Activated naive CD4-positive, alpha-beta T cell treated with anti-CD3 and anti-CD28 coated beads for 36 hours (primary cell): ENCODE data around the gene IGFBP1. TPM values are rescaled to one million over a fixed set of nuclear protein-coding genes. Genes with fewer than 3 reads are reported as not detected.

Source experiments
- CTCF ChIA-PET: fragments of 350-600 bp; sonication (Branson Sonifier 250); formaldehyde crosslinking; loops from one replicate; lab custom pipeline; 2021; ENCODE audit warnings: antibody characterized with exemption; lab: Charles Lee
- DNase-seq: peaks from one replicate; pipeline ENCODE4 v3.0.0-alpha.2; 2020
- H3K27ac Mint-ChIP-seq: one replicate; pipeline ENCODE4 v1.8.0; 2021; ENCODE audit warnings: mild to moderate bottlenecking, mixed read lengths
- H3K27me3 Mint-ChIP-seq: one replicate; pipeline ENCODE4 v1.8.0; 2021; ENCODE audit warnings: low read depth, mixed read lengths
- H3K36me3 Mint-ChIP-seq: one replicate; pipeline ENCODE4 v1.8.0; 2021; ENCODE audit warnings: low read depth, mixed read lengths
- H3K4me1 Mint-ChIP-seq: one replicate; pipeline ENCODE4 v1.8.0; 2021; ENCODE audit warnings: low read depth, mixed read lengths
- H3K4me3 Mint-ChIP-seq: one replicate; pipeline ENCODE4 v1.8.0; 2021; ENCODE audit warnings: mild to moderate bottlenecking, moderate library complexity, mixed read lengths
- H3K9me3 Mint-ChIP-seq: one replicate; pipeline ENCODE4 v1.8.0; 2021; ENCODE audit warnings: mixed read lengths
- intact Hi-C: fragments of 100-400 bp; cut with micrococcal nuclease; formaldehyde crosslinking; loops from one replicate; pipeline ENCODE4 v1.15.1; 2023
- total RNA-seq, 2 experiments: library from RNA; stranded (reverse); gene quantifications; one replicate each; pipeline ENCODE4 v1.2.3, GENCODE V29; 2021

Gene IGFBP1
- total RNA-seq, 2 experiments from 2014 or later, result not detected

DNA sequence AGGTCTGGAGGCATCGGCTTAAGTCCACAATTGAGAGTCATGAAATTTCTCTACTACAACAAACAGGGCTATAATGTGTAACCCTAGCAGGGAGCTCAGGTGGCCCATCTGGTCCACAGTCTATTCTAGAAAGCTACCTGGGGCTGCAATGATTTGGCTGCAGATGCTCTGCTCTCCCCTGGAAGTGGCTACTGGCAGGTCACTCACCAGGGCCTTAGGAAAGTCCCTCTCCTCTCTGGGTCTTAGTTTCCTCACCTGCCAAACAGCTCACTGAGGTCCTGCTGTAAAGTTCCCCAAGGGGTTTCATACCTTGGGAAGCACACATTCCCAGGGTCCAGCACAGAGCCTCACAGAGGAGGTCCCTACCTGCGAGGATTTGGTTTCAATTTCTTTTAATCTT is 30.3 kb downstream of the IGFBP1 start:
- Mint-ChIP-seq H3K36me3 (no peaks in the 10 kb centered on the region), H3K27ac (no peak overlapping the region), H3K27me3 (peaks cover 50% of the 10 kb centered on the region), H3K4me1 (peaks cover 29% of the 10 kb centered on the region), H3K9me3 (no peaks in the 10 kb centered on the region), H3K4me3 (no peak overlapping the region)
- intact Hi-C loops, result loop anchor here (2.0 to 5.0 kb wide), 2 partner anchors 1336 to 1899 kb away; no protein-coding TSS in a partner anchor
- DNase-seq, result no peak
- CTCF ChIA-PET, result interaction anchor here (0.8 to 1.6 kb wide), 11 partner anchors 19 to 1262 kb away, joined by 3 to 6 read pairs (median 4); no protein-coding TSS in a partner anchor

DNA sequence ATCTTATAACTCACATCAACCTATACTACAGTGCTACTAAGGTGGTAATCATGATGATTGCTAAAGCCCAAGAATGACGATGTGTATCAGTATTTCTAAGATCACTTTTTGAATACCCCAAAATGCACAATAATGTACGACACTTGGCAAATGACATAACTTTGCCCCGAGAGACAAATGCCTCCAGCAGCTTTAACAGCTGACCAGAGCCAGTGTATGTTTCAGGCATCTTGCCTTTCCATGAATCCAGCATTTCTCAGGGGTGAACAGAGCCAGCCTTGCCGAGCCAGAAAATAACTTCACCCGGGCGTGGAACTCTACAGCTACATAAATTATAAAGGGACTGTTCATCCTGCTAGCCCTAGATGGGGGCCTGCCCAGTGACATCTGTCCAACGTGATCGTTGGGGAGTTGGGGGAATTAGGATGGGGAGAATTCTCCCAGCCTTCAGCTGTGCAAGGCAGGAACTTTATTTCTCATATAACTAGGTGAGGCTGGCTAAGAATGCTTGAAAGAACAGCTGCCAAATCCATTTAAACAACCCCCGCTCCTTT is 31.0 kb downstream of the IGFBP1 start:
- DNase-seq, result no peak
- Mint-ChIP-seq H3K4me3 (no peak overlapping the region), H3K4me1 (peaks cover 29% of the 10 kb centered on the region), H3K9me3 (no peaks in the 10 kb centered on the region), H3K36me3 (no peaks in the 10 kb centered on the region), H3K27me3 (peaks cover 50% of the 10 kb centered on the region), H3K27ac (no peak overlapping the region)
- intact Hi-C loops, result loop anchor here (2.0 to 5.0 kb wide), 2 partner anchors 1335 to 1898 kb away; no protein-coding TSS in a partner anchor
- CTCF ChIA-PET, result interaction anchor here (0.6 to 1.5 kb wide), 5 partner anchors 19 to 1261 kb away, joined by 3 to 6 read pairs (median 4); no protein-coding TSS in a partner anchor

DNA sequence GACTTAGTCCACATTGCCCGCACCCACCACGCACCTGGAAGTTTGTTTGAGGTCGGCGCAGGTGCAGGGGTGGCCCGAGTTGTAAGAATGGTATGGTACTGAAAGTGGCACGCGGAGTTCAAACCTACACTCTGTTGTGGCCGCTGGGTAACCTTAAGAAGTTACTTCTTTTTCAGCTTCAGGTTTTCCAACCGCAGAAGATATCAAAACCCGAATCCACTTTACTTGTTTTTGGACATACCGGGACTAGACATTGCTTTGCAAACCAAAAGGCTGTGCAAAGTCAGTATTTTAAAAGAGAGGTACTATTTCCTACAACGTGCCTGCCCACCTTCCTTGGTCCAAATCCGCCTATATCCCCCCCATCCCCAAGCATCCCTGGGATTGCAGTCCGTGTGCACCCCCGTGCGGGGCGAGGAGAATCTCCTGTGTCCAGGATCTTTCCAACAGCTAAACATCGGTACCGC is 31.7 kb downstream of the IGFBP1 start:
- Mint-ChIP-seq H3K36me3 (no peaks in the 10 kb centered on the region), H3K4me3 (peak overlapping the region; percentile 47), H3K4me1 (peaks cover 29% of the 10 kb centered on the region), H3K27ac (no peak overlapping the region), H3K27me3 (peaks cover 50% of the 10 kb centered on the region), H3K9me3 (no peaks in the 10 kb centered on the region)
- no peak for DNase-seq
- intact Hi-C loops, result loop anchor here (2.0 to 5.0 kb wide), 2 partner anchors 1335 to 1897 kb away; no protein-coding TSS in a partner anchor
- CTCF ChIA-PET, result interaction anchor here (0.6 to 1.5 kb wide), 2 partner anchors 369 to 1168 kb away, joined by 5 to 6 read pairs; no protein-coding TSS in a partner anchor

DNA sequence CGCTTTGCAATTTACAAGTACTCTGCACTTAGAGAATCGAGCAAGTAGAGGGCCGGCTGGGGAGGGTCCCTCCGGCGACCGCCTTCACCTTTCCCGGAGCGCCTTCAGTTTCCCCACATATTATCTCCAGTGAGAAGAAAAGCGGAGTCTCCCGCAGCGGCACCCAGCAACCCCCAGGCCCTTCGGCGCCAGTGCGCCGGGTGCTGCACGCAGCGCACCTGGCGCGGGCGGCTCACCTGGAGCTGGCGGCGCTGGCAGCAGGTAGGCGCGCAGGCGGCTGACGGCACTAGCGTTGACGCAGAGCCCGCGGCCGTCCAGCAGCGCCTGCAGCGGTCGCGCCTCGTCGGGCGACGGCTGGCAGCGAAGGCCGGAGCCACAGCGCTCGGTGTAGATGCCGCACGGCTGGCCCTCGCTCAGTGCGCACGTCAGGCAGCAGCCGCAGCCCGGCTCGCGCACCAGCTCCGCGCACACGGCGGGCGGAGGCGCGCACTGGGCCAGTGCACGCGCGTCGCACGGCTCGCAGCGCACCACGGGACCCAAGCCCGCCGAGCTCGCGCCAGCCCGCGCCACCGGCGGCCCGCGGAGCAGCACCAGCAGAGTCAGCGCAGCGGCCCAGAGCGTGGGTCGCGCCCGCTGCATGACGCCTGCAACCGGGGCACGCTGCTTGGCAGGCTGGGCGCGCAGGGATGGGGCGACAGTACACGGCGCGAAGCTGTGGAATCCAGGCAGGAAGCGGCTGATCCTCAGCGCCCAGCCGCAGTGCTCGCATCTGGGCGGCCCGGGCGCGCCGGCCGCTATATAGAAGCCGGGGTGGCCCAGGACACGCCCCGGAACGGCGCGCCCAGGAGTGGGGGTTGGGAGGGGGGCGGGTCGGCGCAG is 32.5 kb downstream of the IGFBP1 start, which contains the start of gene IGFBP3:
Gene IGFBP3 (minus strand): TSS at position 771 of the 879 bp plus-strand sequence. CDS start 132 bp downstream, at position 639.
- Mint-ChIP-seq H3K4me3 (peak within 1 kb of the TSS; percentile 48), H3K27me3 (peaks cover 50% of the 10 kb centered on the region), H3K27ac (no peak within 1 kb of the TSS), H3K4me1 (peaks cover 29% of the 10 kb centered on the region), H3K9me3 (no peaks in the 10 kb centered on the region), H3K36me3 (no peaks in the 10 kb centered on the region)
- DNase-seq, result no peak
- intact Hi-C loops, result no loop called here
- CTCF ChIA-PET, result interaction anchor here (0.9 to 1.7 kb wide), 2 partner anchors 19 to 1261 kb away, joined by 3 to 4 read pairs; no protein-coding TSS in a partner anchor

DNA sequence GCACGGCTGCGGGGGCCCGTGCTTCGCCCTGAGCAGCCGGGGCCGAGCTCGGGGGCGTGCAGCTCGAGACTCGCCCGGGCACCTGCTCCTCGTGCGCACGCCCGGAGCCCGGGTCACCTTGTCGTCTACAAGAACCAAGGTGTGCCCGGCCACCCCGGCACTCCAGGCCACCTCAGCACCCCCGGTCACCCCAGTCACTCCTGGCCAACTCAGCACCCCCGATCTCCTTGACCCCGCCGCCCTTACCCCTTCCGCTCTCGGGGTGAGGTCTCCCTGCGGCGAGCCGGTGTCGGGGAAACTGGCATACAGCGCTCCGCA is 33.1 kb downstream of the IGFBP1 start:
- H3K27ac Mint-ChIP-seq, result no peak overlapping the region
- no peak for DNase-seq
- intact Hi-C loops, result no loop called here
- H3K27me3 Mint-ChIP-seq, result peaks cover 50% of the 10 kb centered on the region
- H3K4me3 Mint-ChIP-seq, result peak overlapping the region; percentile 24
- no peaks in the 10 kb centered on the region for H3K36me3 Mint-ChIP-seq
- H3K9me3 Mint-ChIP-seq, result no peaks in the 10 kb centered on the region
- H3K4me1 Mint-ChIP-seq, result peaks cover 29% of the 10 kb centered on the region
- CTCF ChIA-PET, result interaction anchor here (0.9 to 1.7 kb wide), 2 partner anchors 19 to 1260 kb away, joined by 3 to 4 read pairs; no protein-coding TSS in a partner anchor

DNA sequence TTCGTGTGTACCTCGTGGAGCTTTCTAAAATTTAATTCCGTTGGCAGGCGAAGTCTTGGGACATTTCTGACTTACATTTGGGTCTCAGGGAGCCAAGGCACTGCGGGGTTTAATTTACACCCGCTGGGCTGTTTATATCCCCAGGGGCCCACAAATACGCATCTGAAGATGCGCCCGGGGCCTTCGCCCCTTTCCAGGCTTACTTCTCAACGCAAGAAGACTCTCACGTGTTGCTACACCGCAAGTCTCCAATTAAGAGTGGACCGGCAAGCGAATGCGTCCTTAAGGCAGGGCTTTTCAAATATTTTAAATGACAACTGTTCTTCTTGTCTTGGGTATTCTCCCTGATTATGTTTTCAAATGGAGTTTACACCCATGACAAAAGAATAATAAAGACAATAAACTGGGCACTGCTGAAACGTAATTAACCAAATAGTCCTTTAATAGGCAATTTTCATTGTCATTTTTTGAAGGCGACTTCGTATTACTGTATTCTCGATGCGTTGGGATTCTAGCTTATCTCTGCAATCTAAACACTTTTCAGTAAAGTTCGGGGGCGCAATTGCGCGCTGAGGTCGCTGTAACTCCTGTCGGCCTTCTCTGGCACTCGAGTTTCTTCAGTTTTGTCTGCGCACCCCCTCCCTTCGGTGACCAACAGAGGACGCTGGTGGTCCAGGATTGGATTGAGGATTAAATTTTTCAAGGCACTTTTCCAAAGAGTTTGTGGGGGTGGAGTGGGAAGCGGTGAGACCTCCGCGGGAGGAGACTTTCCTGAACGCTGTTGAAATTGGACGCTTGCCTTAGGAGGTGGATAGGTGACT is 33.6 kb downstream of the IGFBP1 start:
- H3K4me1 Mint-ChIP-seq, result peaks cover 29% of the 10 kb centered on the region
- DNase-seq, result peak; percentile 59
- no peak overlapping the region for H3K27ac Mint-ChIP-seq
- no peaks in the 10 kb centered on the region for H3K36me3 Mint-ChIP-seq
- H3K27me3 Mint-ChIP-seq, result peaks cover 50% of the 10 kb centered on the region
- intact Hi-C loops, result loop anchor here (1.0 to 2.0 kb wide), 2 partner anchors 430 to 1259 kb away; no protein-coding TSS in a partner anchor
- H3K4me3 Mint-ChIP-seq, result peak overlapping the region; percentile 44
- CTCF ChIA-PET, result interaction anchor here (0.7 to 1.9 kb wide), 17 partner anchors 9 to 1259 kb away, joined by 3 to 8 read pairs (median 4); no protein-coding TSS in a partner anchor
- H3K9me3 Mint-ChIP-seq, result no peaks in the 10 kb centered on the region

DNA sequence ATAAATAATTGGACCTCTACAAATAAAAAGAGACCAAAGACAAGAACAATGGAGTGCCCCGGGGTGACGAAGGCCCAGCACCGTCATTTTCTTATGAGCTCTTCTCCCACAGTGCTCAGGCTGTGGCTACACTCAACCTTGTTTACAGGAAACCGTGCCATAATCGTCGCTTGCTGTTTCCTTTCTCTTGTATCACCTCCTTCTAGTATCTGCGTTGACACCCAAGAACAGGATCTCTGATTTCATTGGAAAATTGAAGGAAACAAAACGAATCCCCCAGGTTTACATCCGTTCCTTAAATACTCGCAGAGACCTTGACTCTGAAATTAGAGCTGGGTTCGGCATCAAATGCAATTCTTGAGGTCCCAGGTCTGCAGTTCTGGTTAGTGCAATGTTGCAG is 34.5 kb downstream of the IGFBP1 start:
- H3K4me1 Mint-ChIP-seq, result peaks cover 32% of the 10 kb centered on the region

DNA sequence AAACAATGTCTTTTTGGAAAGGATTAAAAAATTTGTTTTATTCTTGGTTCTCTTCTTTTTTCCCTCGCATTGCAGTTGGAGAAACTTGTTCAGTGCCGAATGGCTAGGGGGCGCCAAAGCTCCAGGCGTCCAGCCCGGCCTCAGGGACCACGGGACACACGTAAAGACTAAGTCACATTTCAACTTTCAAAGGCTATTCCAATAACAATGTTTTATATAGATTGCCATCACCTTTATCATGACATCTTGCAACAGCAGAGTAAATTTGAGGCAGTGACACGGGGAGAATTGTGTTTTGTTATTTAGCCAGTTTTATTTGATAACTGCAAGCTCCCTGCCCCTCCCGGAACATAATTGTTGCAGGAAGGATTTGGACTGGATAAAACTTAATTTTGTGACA is 35.0 kb downstream of the IGFBP1 start:
- H3K4me3 Mint-ChIP-seq, result peak overlapping the region; percentile 44
- H3K9me3 Mint-ChIP-seq, result no peaks in the 10 kb centered on the region
- H3K4me1 Mint-ChIP-seq, result peaks cover 32% of the 10 kb centered on the region
- H3K27ac Mint-ChIP-seq, result no peak overlapping the region
- DNase-seq, result peak; percentile 81
- H3K36me3 Mint-ChIP-seq, result no peaks in the 10 kb centered on the region
- peaks cover 39% of the 10 kb centered on the region for H3K27me3 Mint-ChIP-seq
- intact Hi-C loops, result loop anchor here (1.0 to 2.0 kb wide), 3 partner anchors 55 to 1258 kb away; no protein-coding TSS in a partner anchor
- CTCF ChIA-PET, result interaction anchor here (0.6 to 1.9 kb wide), 17 partner anchors 10 to 1258 kb away, joined by 3 to 8 read pairs (median 4); no protein-coding TSS in a partner anchor

More for the DNA sequence above, 34.5 kb downstream of the IGFBP1 start:
- intact Hi-C loops, result loop anchor here (1.0 to 2.0 kb wide), 4 partner anchors 55 to 1258 kb away; no protein-coding TSS in a partner anchor
- Mint-ChIP-seq H3K4me3 (peak overlapping the region; percentile 44), H3K27me3 (peaks cover 43% of the 10 kb centered on the region), H3K9me3 (no peaks in the 10 kb centered on the region), H3K27ac (peak overlapping the region; percentile 12), H3K36me3 (no peaks in the 10 kb centered on the region)
- DNase-seq, result peak; percentile 48
- CTCF ChIA-PET, result interaction anchor here (0.6 to 1.9 kb wide), 21 partner anchors 8 to 1258 kb away, joined by 3 to 8 read pairs (median 3); no protein-coding TSS in a partner anchor

DNA sequence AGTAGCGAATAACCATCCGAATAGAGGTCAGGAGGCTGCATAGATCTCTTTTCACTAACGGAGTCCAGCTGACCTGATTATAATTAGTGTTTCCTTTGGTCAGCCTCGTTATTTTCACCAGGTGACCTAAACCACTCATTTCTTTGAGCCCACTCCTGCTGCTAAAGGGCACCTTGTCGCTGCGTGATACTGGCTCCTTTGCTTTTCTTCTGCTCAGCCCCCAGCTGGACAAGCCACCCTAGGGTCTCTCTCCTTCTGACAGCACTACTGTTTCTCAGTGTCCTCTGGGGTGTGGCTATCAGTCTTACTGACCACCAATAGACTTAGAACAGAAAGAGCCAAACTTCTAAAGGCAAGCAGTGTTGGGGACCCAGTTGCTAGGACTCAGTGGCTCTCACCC is 35.5 kb downstream of the IGFBP1 start:
- H3K4me1 Mint-ChIP-seq, result peaks cover 32% of the 10 kb centered on the region
- CTCF ChIA-PET, result interaction anchor here (0.6 to 1.9 kb wide), 7 partner anchors 13 to 876 kb away, joined by 3 to 8 read pairs (median 4); no protein-coding TSS in a partner anchor
- intact Hi-C loops, result loop anchor here (1.0 to 2.0 kb wide), 3 partner anchors 54 to 1257 kb away; no protein-coding TSS in a partner anchor
- H3K27me3 Mint-ChIP-seq, result peaks cover 35% of the 10 kb centered on the region
- DNase-seq, result no peak
- H3K9me3 Mint-ChIP-seq, result no peaks in the 10 kb centered on the region
- H3K36me3 Mint-ChIP-seq, result no peaks in the 10 kb centered on the region
- no peak overlapping the region for H3K27ac Mint-ChIP-seq
- H3K4me3 Mint-ChIP-seq, result no peak overlapping the region

DNA sequence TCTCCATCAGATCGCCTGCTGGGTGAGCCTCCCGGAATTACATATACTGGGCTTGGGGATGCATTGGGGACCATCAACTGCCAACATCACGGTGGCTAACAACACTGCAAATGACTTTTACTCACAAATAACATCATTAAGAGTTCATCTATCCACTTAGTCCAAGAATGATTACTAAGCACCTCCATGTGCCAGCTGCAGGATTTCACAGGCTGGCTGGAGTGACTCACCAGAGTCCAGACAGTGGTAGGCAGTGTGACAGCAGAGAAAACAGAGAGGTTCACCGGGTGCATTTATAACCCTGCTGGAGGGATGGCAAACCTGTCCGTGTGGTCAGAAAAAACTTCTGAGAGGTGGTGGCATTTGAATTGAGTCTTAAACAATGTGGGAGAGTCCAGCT is 36.0 kb downstream of the IGFBP1 start:
- no peak overlapping the region for H3K4me3 Mint-ChIP-seq

DNA sequence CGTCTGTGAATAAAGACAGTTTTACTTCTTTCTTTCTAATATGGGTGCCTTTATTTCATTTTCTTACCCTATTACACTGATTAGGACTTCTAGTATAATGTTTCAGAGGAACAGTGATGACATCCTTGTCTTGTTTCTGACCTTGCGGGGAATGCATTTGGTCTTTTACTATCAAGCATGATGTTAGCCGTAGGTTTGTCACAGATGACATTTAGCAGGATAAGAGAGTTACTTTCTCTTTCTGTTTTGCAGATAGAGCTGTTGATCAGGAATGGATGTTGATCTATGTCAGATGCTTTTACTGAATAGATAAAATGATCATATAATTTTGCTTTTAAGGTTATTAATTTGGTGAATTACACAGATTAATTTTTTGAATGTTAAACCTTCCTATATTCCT is 39.4 kb downstream of the IGFBP1 start:
- no peak for DNase-seq
- CTCF ChIA-PET, result no interaction called here
- no peak overlapping the region for H3K4me3 Mint-ChIP-seq
- H3K36me3 Mint-ChIP-seq, result no peaks in the 10 kb centered on the region
- intact Hi-C loops, result no loop called here
- H3K4me1 Mint-ChIP-seq, result peaks cover 9% of the 10 kb centered on the region
- no peaks in the 10 kb centered on the region for H3K9me3 Mint-ChIP-seq
- peaks cover 6% of the 10 kb centered on the region for H3K27me3 Mint-ChIP-seq
- no peak overlapping the region for H3K27ac Mint-ChIP-seq

More for the DNA sequence above, 36.0 kb downstream of the IGFBP1 start:
- intact Hi-C loops, result no loop called here
- Mint-ChIP-seq H3K27ac (no peak overlapping the region), H3K9me3 (no peaks in the 10 kb centered on the region), H3K27me3 (peaks cover 32% of the 10 kb centered on the region), H3K4me1 (peaks cover 31% of the 10 kb centered on the region), H3K36me3 (no peaks in the 10 kb centered on the region)
- CTCF ChIA-PET, result interaction anchor here (1.6 kb wide), 1 partner anchor 32 kb away, joined by 3 read pairs; no protein-coding TSS in a partner anchor
- no peak for DNase-seq
